ENCODE measurements around the gene OSTM1. TPM values are rescaled to one million over a fixed set of nuclear protein-coding genes. Genes with fewer than 3 reads are reported as not detected.

Gene OSTM1
- total and polyA plus RNA-seq, 2 experiments from 2014 or later = 17.4 to 28.1 TPM

GRCh38 chr6:108078191-108078590 lies 3.6 kb upstream of the OSTM1 start:
- no peak overlapping the region for H3K4me3 Mint-ChIP-seq
- Histone ChIP-seq H3K9me2 (ENCODE audit: insufficient read depth) (0 out of 2 replicates have a peak, but pooled peaks cover 5% of the 10 kb centered on the region), H3F3A (replicated peaks; ENCODE audit: low read depth) (peaks cover 17% of the 10 kb centered on the region), H3K79me2 (replicated peaks; ENCODE audit: insufficient read depth) (peaks cover 9% of the 10 kb centered on the region), H3K27ac (ENCODE audit: low read depth) (no peak overlapping the region), H3K36me3 (ENCODE audit: insufficient read depth) (no peaks in the 10 kb centered on the region), H2AFZ (no peak overlapping the region), H3K4me3 (no peak overlapping the region), H3K4me2 (no peak overlapping the region), H3K4me1 (ENCODE audit: insufficient read depth) (peaks cover 29% of the 10 kb centered on the region), H4K20me1 (replicated peaks; ENCODE audit: insufficient read depth) (no peaks in the 10 kb centered on the region), H3K27me3 (ENCODE audit: insufficient read depth) (peaks cover 19% of the 10 kb centered on the region)
- DNase-seq (ENCODE audit: low spot score) (no peak), ATAC-seq (no peak)
- peaks cover 45% of the 10 kb centered on the region for H3K4me1 Mint-ChIP-seq
- H3K9me3 Mint-ChIP-seq = no peaks in the 10 kb centered on the region
- H3K27me3 Mint-ChIP-seq (ENCODE audit: insufficient read depth, low read depth, poor library complexity) = peaks cover 6% of the 10 kb centered on the region
- TF ChIP-seq EZH2phosphoT487 (IDR thresholded peaks at IDR 0.05; ENCODE audit: unreplicated experiment) (no peak), REST (IDR thresholded peaks at IDR 0.05; ENCODE audit: unreplicated experiment) (no peak), ZNF114 (CRISPR knock-in tag; IDR thresholded peaks at IDR 0.05) (no peak), NANOG (IDR thresholded peaks at IDR 0.05; ENCODE audit: borderline replicate concordance) (no peak), EZH2 (IDR thresholded peaks at IDR 0.05; ENCODE audit: low read depth, unreplicated experiment) (no peak), CREB1 (CRISPR knock-in tag; IDR thresholded peaks at IDR 0.05; ENCODE audit: low read depth) (no peak), STAT1 (IDR thresholded peaks at IDR 0.05; ENCODE audit: unreplicated experiment) (no peak), POLR2AphosphoS5 (IDR thresholded peaks at IDR 0.05; ENCODE audit: low read depth) (no peak)
- TF ChIP-seq, protein P1, sequence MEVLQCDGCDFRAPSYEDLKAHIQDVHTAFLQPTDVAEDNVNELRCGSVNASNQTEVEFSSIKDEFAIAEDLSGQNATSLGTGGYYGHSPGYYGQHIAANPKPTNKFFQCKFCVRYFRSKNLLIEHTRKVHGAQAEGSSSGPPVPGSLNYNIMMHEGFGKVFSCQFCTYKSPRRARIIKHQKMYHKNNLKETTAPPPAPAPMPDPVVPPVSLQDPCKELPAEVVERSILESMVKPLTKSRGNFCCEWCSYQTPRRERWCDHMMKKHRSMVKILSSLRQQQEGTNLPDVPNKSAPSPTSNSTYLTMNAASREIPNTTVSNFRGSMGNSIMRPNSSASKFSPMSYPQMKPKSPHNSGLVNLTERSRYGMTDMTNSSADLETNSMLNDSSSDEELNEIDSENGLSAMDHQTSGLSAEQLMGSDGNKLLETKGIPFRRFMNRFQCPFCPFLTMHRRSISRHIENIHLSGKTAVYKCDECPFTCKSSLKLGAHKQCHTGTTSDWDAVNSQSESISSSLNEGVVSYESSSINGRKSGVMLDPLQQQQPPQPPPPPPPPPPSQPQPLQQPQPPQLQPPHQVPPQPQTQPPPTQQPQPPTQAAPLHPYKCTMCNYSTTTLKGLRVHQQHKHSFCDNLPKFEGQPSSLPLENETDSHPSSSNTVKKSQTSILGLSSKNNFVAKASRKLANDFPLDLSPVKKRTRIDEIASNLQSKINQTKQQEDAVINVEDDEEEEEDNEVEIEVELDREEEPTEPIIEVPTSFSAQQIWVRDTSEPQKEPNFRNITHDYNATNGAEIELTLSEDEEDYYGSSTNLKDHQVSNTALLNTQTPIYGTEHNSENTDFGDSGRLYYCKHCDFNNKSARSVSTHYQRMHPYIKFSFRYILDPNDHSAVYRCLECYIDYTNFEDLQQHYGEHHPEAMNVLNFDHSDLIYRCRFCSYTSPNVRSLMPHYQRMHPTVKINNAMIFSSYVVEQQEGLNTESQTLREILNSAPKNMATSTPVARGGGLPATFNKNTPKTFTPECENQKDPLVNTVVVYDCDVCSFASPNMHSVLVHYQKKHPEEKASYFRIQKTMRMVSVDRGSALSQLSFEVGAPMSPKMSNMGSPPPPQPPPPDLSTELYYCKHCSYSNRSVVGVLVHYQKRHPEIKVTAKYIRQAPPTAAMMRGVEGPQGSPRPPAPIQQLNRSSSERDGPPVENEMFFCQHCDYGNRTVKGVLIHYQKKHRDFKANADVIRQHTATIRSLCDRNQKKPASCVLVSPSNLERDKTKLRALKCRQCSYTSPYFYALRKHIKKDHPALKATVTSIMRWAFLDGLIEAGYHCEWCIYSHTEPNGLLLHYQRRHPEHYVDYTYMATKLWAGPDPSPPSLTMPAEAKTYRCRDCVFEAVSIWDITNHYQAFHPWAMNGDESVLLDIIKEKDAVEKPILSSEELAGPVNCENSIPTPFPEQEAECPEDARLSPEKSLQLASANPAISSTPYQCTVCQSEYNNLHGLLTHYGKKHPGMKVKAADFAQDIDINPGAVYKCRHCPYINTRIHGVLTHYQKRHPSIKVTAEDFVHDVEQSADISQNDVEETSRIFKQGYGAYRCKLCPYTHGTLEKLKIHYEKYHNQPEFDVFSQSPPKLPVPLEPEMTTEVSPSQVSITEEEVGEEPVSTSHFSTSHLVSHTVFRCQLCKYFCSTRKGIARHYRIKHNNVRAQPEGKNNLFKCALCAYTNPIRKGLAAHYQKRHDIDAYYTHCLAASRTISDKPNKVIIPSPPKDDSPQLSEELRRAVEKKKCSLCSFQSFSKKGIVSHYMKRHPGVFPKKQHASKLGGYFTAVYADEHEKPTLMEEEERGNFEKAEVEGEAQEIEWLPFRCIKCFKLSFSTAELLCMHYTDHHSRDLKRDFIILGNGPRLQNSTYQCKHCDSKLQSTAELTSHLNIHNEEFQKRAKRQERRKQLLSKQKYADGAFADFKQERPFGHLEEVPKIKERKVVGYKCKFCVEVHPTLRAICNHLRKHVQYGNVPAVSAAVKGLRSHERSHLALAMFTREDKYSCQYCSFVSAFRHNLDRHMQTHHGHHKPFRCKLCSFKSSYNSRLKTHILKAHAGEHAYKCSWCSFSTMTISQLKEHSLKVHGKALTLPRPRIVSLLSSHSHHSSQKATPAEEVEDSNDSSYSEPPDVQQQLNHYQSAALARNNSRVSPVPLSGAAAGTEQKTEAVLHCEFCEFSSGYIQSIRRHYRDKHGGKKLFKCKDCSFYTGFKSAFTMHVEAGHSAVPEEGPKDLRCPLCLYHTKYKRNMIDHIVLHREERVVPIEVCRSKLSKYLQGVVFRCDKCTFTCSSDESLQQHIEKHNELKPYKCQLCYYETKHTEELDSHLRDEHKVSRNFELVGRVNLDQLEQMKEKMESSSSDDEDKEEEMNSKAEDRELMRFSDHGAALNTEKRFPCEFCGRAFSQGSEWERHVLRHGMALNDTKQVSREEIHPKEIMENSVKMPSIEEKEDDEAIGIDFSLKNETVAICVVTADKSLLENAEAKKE (CRISPR knock-in tag; IDR thresholded peaks at IDR 0.05) = no peak
- TF ChIP-seq, protein P2, sequence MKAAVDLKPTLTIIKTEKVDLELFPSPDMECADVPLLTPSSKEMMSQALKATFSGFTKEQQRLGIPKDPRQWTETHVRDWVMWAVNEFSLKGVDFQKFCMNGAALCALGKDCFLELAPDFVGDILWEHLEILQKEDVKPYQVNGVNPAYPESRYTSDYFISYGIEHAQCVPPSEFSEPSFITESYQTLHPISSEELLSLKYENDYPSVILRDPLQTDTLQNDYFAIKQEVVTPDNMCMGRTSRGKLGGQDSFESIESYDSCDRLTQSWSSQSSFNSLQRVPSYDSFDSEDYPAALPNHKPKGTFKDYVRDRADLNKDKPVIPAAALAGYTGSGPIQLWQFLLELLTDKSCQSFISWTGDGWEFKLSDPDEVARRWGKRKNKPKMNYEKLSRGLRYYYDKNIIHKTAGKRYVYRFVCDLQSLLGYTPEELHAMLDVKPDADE (IDR thresholded peaks at IDR 0.05) = no peak
- no peaks in the 10 kb centered on the region for H3K36me3 Mint-ChIP-seq (ENCODE audit: low read depth)
- H3K27ac Mint-ChIP-seq = no peak overlapping the region

All from GM23338 (cell line).